ENCODE measurements around the gene BTBD10. TPM values are rescaled to one million over a fixed set of nuclear protein-coding genes. Genes with fewer than 3 reads are reported as not detected.

BTBD10 gene
- total and polyA plus RNA-seq, 11 donors: 5.9 to 31.4 (median 25.8) TPM

DNA sequence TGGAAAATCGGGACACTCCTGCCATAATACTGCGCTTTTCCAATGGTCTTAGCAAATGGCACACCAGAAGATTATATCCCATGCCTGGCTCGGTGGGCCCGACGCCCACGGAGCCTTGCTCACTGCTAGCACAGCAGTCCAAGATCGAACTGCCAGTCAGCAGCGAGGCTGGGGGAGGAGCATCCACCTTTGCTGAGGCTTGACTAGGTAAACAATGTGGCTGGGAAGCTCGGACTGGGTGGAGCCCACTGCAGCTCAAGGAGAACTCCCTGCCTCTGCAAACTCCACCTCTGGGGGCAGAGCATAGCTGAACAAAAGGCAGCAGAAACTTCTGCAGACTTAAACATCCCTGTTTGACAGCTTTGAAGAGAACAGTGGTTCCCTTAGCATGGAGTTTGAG lies 17.2 kb upstream of the BTBD10 start:
- H3K4me3 ChIP-seq: no peak overlapping the region
- no peaks in the 10 kb centered on the region for H3K4me1 ChIP-seq
- WGBS, 4 donors: 84 to 91% (median 89%) methylated on average over 6 to 9 of the region's 9 CpGs
- DNase-seq: peak in 1 of 5 donors; percentile 44
- intact Hi-C loops (cut with DNase I): loop anchor here in 1 of 10 donors (10.0 kb wide), 1 partner anchor 765 kb away; no protein-coding TSS in a partner anchor
- H3K27ac ChIP-seq: no peak overlapping the region
- no peaks in the 10 kb centered on the region for H3K36me3 ChIP-seq
- no peak for TF ChIP-seq POLR2A (IDR thresholded peaks at IDR 0.05)
- TF ChIP-seq, protein P1, sequence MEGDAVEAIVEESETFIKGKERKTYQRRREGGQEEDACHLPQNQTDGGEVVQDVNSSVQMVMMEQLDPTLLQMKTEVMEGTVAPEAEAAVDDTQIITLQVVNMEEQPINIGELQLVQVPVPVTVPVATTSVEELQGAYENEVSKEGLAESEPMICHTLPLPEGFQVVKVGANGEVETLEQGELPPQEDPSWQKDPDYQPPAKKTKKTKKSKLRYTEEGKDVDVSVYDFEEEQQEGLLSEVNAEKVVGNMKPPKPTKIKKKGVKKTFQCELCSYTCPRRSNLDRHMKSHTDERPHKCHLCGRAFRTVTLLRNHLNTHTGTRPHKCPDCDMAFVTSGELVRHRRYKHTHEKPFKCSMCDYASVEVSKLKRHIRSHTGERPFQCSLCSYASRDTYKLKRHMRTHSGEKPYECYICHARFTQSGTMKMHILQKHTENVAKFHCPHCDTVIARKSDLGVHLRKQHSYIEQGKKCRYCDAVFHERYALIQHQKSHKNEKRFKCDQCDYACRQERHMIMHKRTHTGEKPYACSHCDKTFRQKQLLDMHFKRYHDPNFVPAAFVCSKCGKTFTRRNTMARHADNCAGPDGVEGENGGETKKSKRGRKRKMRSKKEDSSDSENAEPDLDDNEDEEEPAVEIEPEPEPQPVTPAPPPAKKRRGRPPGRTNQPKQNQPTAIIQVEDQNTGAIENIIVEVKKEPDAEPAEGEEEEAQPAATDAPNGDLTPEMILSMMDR (IDR thresholded peaks at IDR 0.05): no peak
- no peak for ATAC-seq
- H3K27me3 ChIP-seq: peaks cover 0 to 3% (median 0%) of the 10 kb centered on the region in 9 donors
- H3K9me3 ChIP-seq: peaks cover 0 to 6% (median 0%) of the 10 kb centered on the region in 12 donors

DNA sequence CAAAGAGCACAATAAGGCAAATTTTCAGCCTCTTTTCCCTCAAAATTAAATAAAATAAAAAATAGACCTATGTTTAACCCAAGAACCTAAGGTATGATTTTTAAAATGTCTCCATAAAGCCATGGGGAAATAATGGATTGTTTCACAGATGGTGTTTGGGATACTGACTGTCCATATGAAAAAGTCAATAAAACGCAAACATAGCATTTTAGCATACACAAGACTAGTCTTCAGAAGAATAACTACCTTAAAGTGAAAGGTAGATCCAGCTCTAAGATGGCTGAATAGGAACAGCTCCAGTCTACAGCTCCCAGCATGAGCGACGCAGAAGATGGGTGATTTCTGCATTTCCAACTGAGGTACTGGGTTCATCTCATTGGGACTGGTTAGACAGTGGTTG lies 16.7 kb upstream of the BTBD10 start:
- Histone ChIP-seq H3K9me3 (peaks cover 0 to 6% (median 0%) of the 10 kb centered on the region in 12 donors), H3K4me1 (no peaks in the 10 kb centered on the region), H3K36me3 (no peaks in the 10 kb centered on the region), H3K27me3 (peaks cover 0 to 3% (median 0%) of the 10 kb centered on the region in 9 donors), H3K4me3 (no peak overlapping the region), H3K27ac (no peak overlapping the region)
- TF ChIP-seq, protein P1 (IDR thresholded peaks at IDR 0.05): no peak
- no peak for TF ChIP-seq POLR2A (IDR thresholded peaks at IDR 0.05)
- WGBS, 4 donors: 94 to 99% (median 97%) methylated on average over 3 of the region's 3 CpGs
- intact Hi-C loops (cut with DNase I): loop anchor here in 1 of 10 donors (10.0 kb wide), 1 partner anchor 765 kb away; no protein-coding TSS in a partner anchor
- no peak for DNase-seq
- ATAC-seq: no peak

DNA sequence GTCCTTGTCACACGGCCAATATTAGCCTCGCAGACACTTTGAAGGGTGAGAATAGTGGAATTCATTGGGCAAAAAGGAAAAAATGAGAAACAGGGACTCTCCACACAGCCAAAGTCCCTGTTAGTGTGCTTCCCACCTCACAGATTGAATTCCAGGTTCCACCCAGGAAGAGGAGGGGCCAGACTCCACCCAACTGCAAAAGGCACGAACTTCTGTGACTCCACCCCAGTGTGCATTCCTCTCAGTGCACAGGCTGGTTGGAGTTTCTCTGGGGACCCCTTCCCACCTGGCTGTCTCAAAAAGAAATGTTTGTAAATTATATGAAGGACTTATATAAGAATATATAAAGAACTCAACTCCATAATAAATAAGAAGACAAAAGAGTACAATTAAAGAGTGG lies 12.1 kb upstream of the BTBD10 start:
- no peaks in the 10 kb centered on the region for H3K9me3 ChIP-seq
- 68 to 90% (median 78%) methylated on average over 3 of the region's 3 CpGs for WGBS, 4 donors
- ATAC-seq (no peak), DNase-seq (no peak)
- no peak for TF ChIP-seq POLR2A (IDR thresholded peaks at IDR 0.05)
- TF ChIP-seq, protein P1 (IDR thresholded peaks at IDR 0.05): no peak
- H3K4me1 ChIP-seq: no peaks in the 10 kb centered on the region
- peaks cover 0 to 3% (median 0%) of the 10 kb centered on the region in 9 donors for H3K27me3 ChIP-seq
- H3K27ac ChIP-seq: no peak overlapping the region
- no peaks in the 10 kb centered on the region for H3K36me3 ChIP-seq
- intact Hi-C loops (cut with DNase I): no loop called here
- no peak overlapping the region for H3K4me3 ChIP-seq

DNA sequence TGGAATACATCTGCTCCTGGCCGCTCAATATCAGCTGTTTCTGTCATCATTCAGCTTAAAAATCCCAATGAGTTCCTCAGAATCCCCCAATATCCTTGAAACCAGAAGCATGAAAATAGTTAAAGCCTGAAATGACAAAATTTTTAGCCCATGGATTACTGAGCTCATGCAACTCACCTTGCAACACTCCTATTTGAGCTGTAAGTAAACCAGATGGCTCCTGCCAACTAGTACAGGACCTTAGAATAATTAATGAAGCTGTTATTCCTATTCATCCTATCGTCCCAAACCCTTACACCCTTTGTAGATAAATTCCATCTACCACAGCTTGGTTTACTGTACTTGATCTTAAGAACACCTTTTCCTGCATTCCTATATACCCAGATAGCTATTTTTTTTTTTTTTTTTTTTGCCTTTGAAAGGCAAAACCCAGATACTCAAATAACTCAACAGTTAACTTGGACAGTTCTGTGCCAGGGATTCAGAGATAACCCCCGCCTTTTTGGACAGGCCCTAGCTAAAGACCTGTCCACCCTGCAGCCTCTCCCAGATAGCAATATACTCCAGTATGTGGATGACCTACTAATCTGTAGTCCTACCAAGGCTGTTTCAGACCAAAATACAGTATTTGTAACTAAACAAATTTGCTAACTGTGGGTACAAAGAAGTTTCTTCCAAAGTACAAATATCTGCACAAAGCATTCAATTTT lies 10.1 kb upstream of the BTBD10 start:
- no peak for DNase-seq
- H3K4me3 ChIP-seq: no peak overlapping the region
- no peaks in the 10 kb centered on the region for H3K36me3 ChIP-seq
- ATAC-seq: no peak
- intact Hi-C loops (cut with DNase I): no loop called here
- no peaks in the 10 kb centered on the region for H3K4me1 ChIP-seq
- H3K9me3 ChIP-seq: no peaks in the 10 kb centered on the region
- TF ChIP-seq POLR2A (IDR thresholded peaks at IDR 0.05): no peak
- TF ChIP-seq, protein P1 (IDR thresholded peaks at IDR 0.05): no peak
- peaks cover 0 to 10% (median 0%) of the 10 kb centered on the region in 9 donors for H3K27me3 ChIP-seq
- no peak overlapping the region for H3K27ac ChIP-seq
- WGBS, 4 donors: 51 to 56% (median 55%) methylated on average over 3 of the region's 3 CpGs
